H9 (cell line): ENCODE data around the gene CREB3L2. TPM values are rescaled to one million over a fixed set of nuclear protein-coding genes. Genes with fewer than 3 reads are reported as not detected.
A peak's percentile ranks its signal among the peaks of the same experiment; 100 is the strongest.

ENCODE experiments used
- DNase-seq: peaks from one replicate; pipeline ENCODE4 v3.0.0-alpha.2; 2017
- H2AFZ ChIP-seq: one replicate; pipeline ENCODE4 v1.6.1; 2013; ENCODE audit warnings: mild to moderate bottlenecking, low read length, control low read depth, moderate library complexity
- H2AK5ac ChIP-seq: 2 replicates; pipeline ENCODE4 v1.6.1; 2013; ENCODE audit warnings: low read length, control low read depth, mixed read lengths; ENCODE audit not compliant: insufficient read length
- H2BK120ac ChIP-seq: one replicate; pipeline ENCODE4 v1.6.1; 2013; ENCODE audit warnings: low read depth, mild to moderate bottlenecking, low read length, control low read depth, inconsistent platforms; ENCODE audit not compliant: poor library complexity, severe bottlenecking
- H2BK12ac ChIP-seq: 2 replicates; pipeline ENCODE4 v1.6.1; 2013; ENCODE audit warnings: low read length, control low read depth, mixed read lengths, low read depth; ENCODE audit not compliant: insufficient read length
- H2BK15ac ChIP-seq: 2 replicates; pipeline ENCODE4 v1.6.1; 2013; ENCODE audit warnings: low read depth, low read length, control low read depth
- H2BK20ac ChIP-seq: one replicate; pipeline ENCODE4 v1.6.1; 2013; ENCODE audit warnings: low read depth, mild to moderate bottlenecking, low read length, control low read depth, inconsistent platforms; ENCODE audit not compliant: poor library complexity, severe bottlenecking
- H2BK5ac ChIP-seq: 2 replicates; pipeline ENCODE4 v1.6.1; 2013; ENCODE audit warnings: low read length, control low read depth, mixed read lengths; ENCODE audit not compliant: insufficient read length
- H3K14ac ChIP-seq: 2 replicates; pipeline ENCODE4 v1.6.1; 2013; ENCODE audit warnings: low read length, control low read depth; ENCODE audit not compliant: insufficient read depth
- H3K18ac ChIP-seq: 2 replicates; pipeline ENCODE4 v1.6.1; 2013; ENCODE audit warnings: low read depth, mild to moderate bottlenecking, mixed read lengths, low read length, control low read depth; ENCODE audit not compliant: insufficient read length
- H3K23ac ChIP-seq: 2 replicates; pipeline ENCODE4 v1.6.1; 2013; ENCODE audit warnings: low read length, control low read depth, mixed read lengths, low read depth; ENCODE audit not compliant: insufficient read length
- H3K23me2 ChIP-seq: 2 replicates; pipeline ENCODE4 v1.6.1; 2013; ENCODE audit warnings: low read depth, mild to moderate bottlenecking, mixed read lengths, low read length, control low read depth; ENCODE audit not compliant: insufficient read length, poor library complexity, severe bottlenecking
- H3K27ac ChIP-seq: 2 replicates; pipeline ENCODE4 v1.5.1; 2013; ENCODE audit warnings: low read length, control low read depth, mixed read lengths, low read depth; ENCODE audit not compliant: insufficient read length
- H3K27me3 ChIP-seq: 2 replicates; pipeline ENCODE4 v1.6.1; 2013; ENCODE audit warnings: low read length, control low read depth, inconsistent platforms; ENCODE audit not compliant: insufficient read depth
- H3K4ac ChIP-seq: 2 replicates; pipeline ENCODE4 v1.6.1; 2013; ENCODE audit warnings: low read depth, mild to moderate bottlenecking, control low read depth, inconsistent platforms, low read length, moderate library complexity
- H3K4me1 ChIP-seq: 2 replicates; pipeline ENCODE4 v1.6.1; 2013; ENCODE audit warnings: low read length, control low read depth, inconsistent platforms; ENCODE audit not compliant: insufficient read depth
- H3K4me2 ChIP-seq: 2 replicates; pipeline ENCODE4 v1.6.1; 2013; ENCODE audit warnings: low read length, control low read depth, mixed read lengths; ENCODE audit not compliant: insufficient read length, insufficient read depth
- H3K56ac ChIP-seq: 2 replicates; pipeline ENCODE4 v1.6.1; 2013; ENCODE audit warnings: low read depth, mild to moderate bottlenecking, mixed read lengths, low read length, control low read depth; ENCODE audit not compliant: insufficient read length
- H3K79me1 ChIP-seq: 2 replicates; pipeline ENCODE4 v1.6.1; 2013; ENCODE audit warnings: low read depth, mild to moderate bottlenecking, moderate library complexity, low read length, control low read depth, inconsistent platforms; ENCODE audit not compliant: insufficient read depth, poor library complexity, severe bottlenecking
- H3K79me2 ChIP-seq: 2 replicates; pipeline ENCODE4 v1.6.1; 2013; ENCODE audit warnings: low read length, control low read depth, inconsistent platforms; ENCODE audit not compliant: insufficient read depth
- H3K9ac ChIP-seq: 2 replicates; pipeline ENCODE4 v1.6.1; 2013; ENCODE audit warnings: low read length, control low read depth, mixed read lengths; ENCODE audit not compliant: insufficient read length; ENCODE audit errors: extremely low read depth
- H3K9me3 ChIP-seq: one replicate; pipeline ENCODE4 v1.6.1; 2013; ENCODE audit warnings: low read depth, low read length, inconsistent platforms; ENCODE audit not compliant: control insufficient read depth
- H3T11ph ChIP-seq: one replicate; pipeline ENCODE4 v1.6.1; 2013; ENCODE audit warnings: mild to moderate bottlenecking, low read length, control low read depth, inconsistent platforms
- H4K20me1 ChIP-seq: one replicate; pipeline ENCODE4 v1.6.1; 2013; ENCODE audit not compliant: control insufficient read depth, insufficient read length, insufficient read depth
- H4K5ac ChIP-seq: 2 replicates; pipeline ENCODE4 v1.6.1; 2013; ENCODE audit warnings: low read depth, mild to moderate bottlenecking, mixed read lengths, low read length, control low read depth; ENCODE audit not compliant: insufficient read length
- H4K8ac ChIP-seq: replicated peaks from 2 replicates; pipeline ENCODE4 v1.6.1; 2013; ENCODE audit warnings: low read length, control low read depth, mixed read lengths, low read depth; ENCODE audit not compliant: insufficient read length
- H4K91ac ChIP-seq: 2 replicates; pipeline ENCODE4 v1.6.1; 2013; ENCODE audit warnings: low read depth, mild to moderate bottlenecking, moderate library complexity, mixed read lengths, low read length, control low read depth; ENCODE audit not compliant: insufficient read length
- H3K27ac Mint-ChIP-seq, 3 experiments: 2 replicates in 2 of 3; 3 replicates in 1 of 3; pipeline ENCODE4 v1.8.0; 2020 to 2021; ENCODE audit warnings: mixed read lengths in 3 of 3, mild to moderate bottlenecking in 1 of 3, moderate library complexity in 1 of 3
- H3K27me3 Mint-ChIP-seq: 2 replicates; pipeline ENCODE4 v1.8.0; 2021; ENCODE audit warnings: low read depth, mild to moderate bottlenecking, moderate library complexity, mixed read lengths
- H3K36me3 Mint-ChIP-seq, 3 experiments: 2 replicates in 2 of 3; 3 replicates in 1 of 3; pipeline ENCODE4 v1.8.0; 2020 to 2021; ENCODE audit warnings: low read depth in 3 of 3, mixed read lengths in 3 of 3; ENCODE audit not compliant: insufficient read depth in 1 of 3
- H3K4me1 Mint-ChIP-seq, 2 experiments: 2 replicates each; pipeline ENCODE4 v1.8.0; 2020; ENCODE audit warnings: mixed read lengths in 2 of 2
- H3K4me3 Mint-ChIP-seq, 2 experiments: 2 replicates in 1 of 2; 3 replicates in 1 of 2; pipeline ENCODE4 v1.8.0; 2020 to 2021; ENCODE audit warnings: mild to moderate bottlenecking in 2 of 2, mixed read lengths in 2 of 2, moderate library complexity in 1 of 2
- H3K9me3 Mint-ChIP-seq, 2 experiments: 2 replicates in 1 of 2; 3 replicates in 1 of 2; pipeline ENCODE4 v1.8.0; 2020; ENCODE audit warnings: mild to moderate bottlenecking in 2 of 2, mixed read lengths in 2 of 2, moderate library complexity in 1 of 2
- CTCF ChIP-seq: fragments of 200-600 bp; sonication (generic); conservative IDR thresholded peaks from 3 replicates; pipeline ENCODE4 v1.8.0; 2021; ENCODE audit warnings: antibody characterized with exemption, mild to moderate bottlenecking
- WGBS: extraction: QIAGEN DNeasy Blood & Tissue Kit; methylation state at CpG from one replicate; pipeline ENCODE4 v1.1.7; 2013; ENCODE audit warnings: missing lambda C conversion rate, low lambda C conversion rate, mixed read lengths; ENCODE audit not compliant: insufficient read length; ENCODE audit errors: extremely low coverage; 5-methylcytosine and 5-hydroxymethylcytosine counted together
- total RNA-seq: library from RNA; stranded (reverse); gene quantifications from 2 replicates; pipeline ENCODE4 v1.2.1, GENCODE V29; 2021

The CREB3L2 gene
- total RNA-seq, 1 experiment from 2014 or later = 60.7 TPM

DNA sequence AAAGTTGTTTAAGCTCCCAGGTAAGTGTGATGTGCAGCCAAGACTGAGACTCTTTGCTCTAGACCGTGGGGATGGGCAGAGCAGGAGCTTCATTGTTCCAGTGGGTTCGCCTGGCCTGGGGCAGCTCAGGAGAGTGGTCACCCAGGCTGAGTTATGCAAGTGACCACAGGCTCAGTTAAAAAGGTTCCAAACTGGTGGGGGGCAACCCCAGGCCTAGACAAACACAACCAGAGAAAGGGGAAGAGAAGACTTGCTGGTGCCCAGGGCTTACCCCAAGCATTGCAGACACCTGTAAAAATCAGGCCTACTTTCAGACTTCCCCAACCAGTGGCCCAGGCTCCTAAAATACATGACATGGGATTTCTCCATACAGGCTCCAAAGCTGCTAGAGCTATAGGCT lies 21.6 kb downstream of the CREB3L2 start:
- Histone ChIP-seq H2AK5ac (no peak overlapping the region), H3K79me2 (peaks cover 12% of the 10 kb centered on the region; the same call in 1 of the 2 replicates), H4K91ac (no peak overlapping the region), H3K4me1 (peaks cover 4% of the 10 kb centered on the region; the same call in 1 of the 2 replicates), H2BK5ac (no peak overlapping the region), H3K23me2 (no peaks in the 10 kb centered on the region), H4K8ac (no peak overlapping the region), H3K79me1 (peaks cover 8% of the 10 kb centered on the region), H3K4me2 (no peak overlapping the region), H3K27ac (no peak overlapping the region), H2BK20ac (no peak overlapping the region), H3K18ac (no peak overlapping the region), H3K9me3 (no peaks in the 10 kb centered on the region), H3T11ph (no peak overlapping the region), H4K5ac (no peak overlapping the region), H3K14ac (no peak overlapping the region), H3K56ac (no peak overlapping the region), H3K27me3 (no peaks in the 10 kb centered on the region), H3K4ac (no peak overlapping the region), H2BK120ac (no peak overlapping the region), H4K20me1 (peaks cover 2% of the 10 kb centered on the region), H3K9ac (no peak overlapping the region), H2AFZ (no peak overlapping the region), H2BK15ac (no peak overlapping the region), H2BK12ac (no peak overlapping the region), H3K23ac (no peak overlapping the region)
- Mint-ChIP-seq H3K4me1 (peaks cover 35 to 51% of the 10 kb centered on the region in 2 experiments), H3K9me3 (peaks cover 0 to 10% of the 10 kb centered on the region in 2 experiments; a peak in 4 of 5 replicates), H3K27me3 (no peaks in the 10 kb centered on the region), H3K4me3 (no peak overlapping the region), H3K36me3 (peaks cover 25 to 39% (median 32%) of the 10 kb centered on the region in 3 experiments), H3K27ac (peak overlapping the region in 1 of 3 experiments; percentile 45; a peak in 3 of 7 replicates)
- DNase-seq = no peak
- no peak for TF ChIP-seq CTCF
- no CpG with 5 or more reads among the region's 2 CpGs for WGBS
